ENCODE results near the gene NPB.

Gene NPB

GRCh38 chr17:81902653-81903414 lies 796 bp downstream of the NPB start:
- TF ChIP-seq CTCF (IDR thresholded peaks at IDR 0.05; ENCODE audit: low read depth, low read length, poor library complexity, severe bottlenecking) (no peak), EZH2phosphoT487 (IDR thresholded peaks at IDR 0.05; ENCODE audit: borderline replicate concordance, low read length) (no peak)
- Histone ChIP-seq H3K9me3 (ENCODE audit: control insufficient read depth, insufficient read depth, low read length) (no peaks in the 10 kb centered on the region), H3K9me2 (replicated peaks; ENCODE audit: control insufficient read depth, low read length) (no peaks in the 10 kb centered on the region), H3K36me3 (ENCODE audit: control insufficient read depth, low read length) (peaks cover 55% of the 10 kb centered on the region), H3K27ac (ENCODE audit: low read depth, low read length) (no peak overlapping the region), H3K4me1 (ENCODE audit: control insufficient read depth, low read length) (no peaks in the 10 kb centered on the region; the same call in 1 of the 2 replicates), H4K20me1 (ENCODE audit: control insufficient read depth, insufficient read depth, low read depth, low read length) (peaks cover 4% of the 10 kb centered on the region; the same call in 1 of the 2 replicates), H3F3A (ENCODE audit: control insufficient read depth, insufficient read depth) (no peaks in the 10 kb centered on the region), H3K4me3 (ENCODE audit: low read length) (no peak overlapping the region), H3K4me2 (ENCODE audit: low read length) (peak overlapping the region; percentile 14; the same call in 1 of the 2 replicates), H3K27me3 (ENCODE audit: control insufficient read depth, low read length) (peaks cover 2% of the 10 kb centered on the region), H3K79me2 (ENCODE audit: control insufficient read depth, low read length) (no peaks in the 10 kb centered on the region)

DNA sequence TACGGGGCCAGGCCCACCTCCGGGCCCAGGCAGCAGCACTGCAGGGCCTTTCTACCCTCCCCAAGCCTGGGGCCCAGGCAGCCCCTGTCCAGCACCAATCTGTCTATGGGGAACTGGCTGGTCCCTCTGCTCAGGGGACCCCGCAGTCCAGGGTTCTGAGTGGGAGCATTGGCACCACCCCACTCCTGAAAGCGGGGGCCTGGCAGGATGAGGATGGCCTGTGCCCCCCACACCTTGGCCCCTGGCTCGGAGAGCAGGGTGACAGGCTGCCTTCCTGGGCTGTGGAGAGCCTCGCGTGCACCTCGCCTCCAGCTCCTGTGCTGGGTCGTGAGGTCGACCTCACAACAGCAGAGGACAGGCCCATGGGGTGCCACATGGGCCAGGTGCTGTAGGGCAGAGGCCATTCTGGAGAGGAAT lies 1.4 kb downstream of the NPB start:
- Histone ChIP-seq H3K9me3 (ENCODE audit: control insufficient read depth, insufficient read depth, low read length) (no peaks in the 10 kb centered on the region), H3F3A (ENCODE audit: control insufficient read depth, insufficient read depth) (no peaks in the 10 kb centered on the region), H3K4me1 (ENCODE audit: control insufficient read depth, low read length) (no peaks in the 10 kb centered on the region; the same call in 1 of the 2 replicates), H3K4me3 (ENCODE audit: low read length) (no peak overlapping the region), H3K36me3 (ENCODE audit: control insufficient read depth, low read length) (peaks cover 55% of the 10 kb centered on the region), H3K79me2 (ENCODE audit: control insufficient read depth, low read length) (no peaks in the 10 kb centered on the region), H4K20me1 (ENCODE audit: control insufficient read depth, insufficient read depth, low read depth, low read length) (peaks cover 4% of the 10 kb centered on the region; the same call in 1 of the 2 replicates), H3K9me2 (replicated peaks; ENCODE audit: control insufficient read depth, low read length) (no peaks in the 10 kb centered on the region), H3K4me2 (ENCODE audit: low read length) (no peak overlapping the region), H3K27ac (ENCODE audit: low read depth, low read length) (no peak overlapping the region), H3K27me3 (ENCODE audit: control insufficient read depth, low read length) (peaks cover 2% of the 10 kb centered on the region)
- TF ChIP-seq CTCF (IDR thresholded peaks at IDR 0.05; ENCODE audit: low read depth, low read length, poor library complexity, severe bottlenecking) (no peak), EZH2phosphoT487 (IDR thresholded peaks at IDR 0.05; ENCODE audit: borderline replicate concordance, low read length) (no peak)

DNA sequence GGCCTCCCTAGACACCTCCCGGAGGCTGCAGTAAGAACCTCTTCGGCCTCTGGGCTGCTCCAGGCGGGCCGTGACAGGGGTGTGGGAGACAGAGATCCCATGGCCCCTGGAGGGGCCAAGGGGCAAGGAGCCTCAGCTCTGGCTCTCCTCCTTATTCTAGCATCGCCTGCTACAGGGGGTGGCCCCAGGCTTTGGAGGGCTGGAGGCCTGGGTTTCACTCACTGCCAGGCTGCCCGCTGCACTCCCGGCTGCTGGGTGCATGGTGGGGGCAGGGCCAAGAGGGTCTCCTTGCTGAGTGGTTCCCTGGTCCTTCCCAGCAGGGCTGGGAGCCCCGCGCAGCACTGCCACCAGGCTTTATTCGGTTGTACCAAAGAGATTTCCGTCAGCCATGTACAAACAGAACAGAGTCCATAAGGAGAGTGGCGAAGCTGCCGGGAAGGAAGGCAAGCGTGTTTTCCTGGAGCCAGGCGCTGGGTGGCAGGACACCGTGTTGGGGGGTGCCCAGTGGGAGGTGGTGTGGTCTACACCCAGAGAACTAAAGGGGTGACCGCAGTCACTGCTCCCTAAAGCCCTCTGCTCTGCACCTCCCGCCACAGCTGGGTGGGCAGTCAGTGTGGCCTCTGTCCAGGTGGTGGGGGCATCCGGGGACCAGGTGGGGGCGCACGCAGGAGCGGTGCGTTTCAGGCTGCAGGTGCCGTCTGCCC lies 2.0 kb downstream of the NPB start:
- Histone ChIP-seq H3K4me3 (ENCODE audit: low read length) (no peak overlapping the region), H3K27me3 (ENCODE audit: control insufficient read depth, low read length) (peaks cover 2% of the 10 kb centered on the region), H3K79me2 (ENCODE audit: control insufficient read depth, low read length) (no peaks in the 10 kb centered on the region), H3F3A (ENCODE audit: control insufficient read depth, insufficient read depth) (no peaks in the 10 kb centered on the region), H4K20me1 (ENCODE audit: control insufficient read depth, insufficient read depth, low read depth, low read length) (peaks cover 4% of the 10 kb centered on the region; the same call in 1 of the 2 replicates), H3K4me2 (ENCODE audit: low read length) (no peak overlapping the region), H3K9me2 (replicated peaks; ENCODE audit: control insufficient read depth, low read length) (no peaks in the 10 kb centered on the region), H3K4me1 (ENCODE audit: control insufficient read depth, low read length) (no peaks in the 10 kb centered on the region; the same call in 1 of the 2 replicates), H3K27ac (ENCODE audit: low read depth, low read length) (no peak overlapping the region), H3K36me3 (ENCODE audit: control insufficient read depth, low read length) (peaks cover 54% of the 10 kb centered on the region), H3K9me3 (ENCODE audit: control insufficient read depth, insufficient read depth, low read length) (no peaks in the 10 kb centered on the region)
- no peak for TF ChIP-seq CTCF (IDR thresholded peaks at IDR 0.05; ENCODE audit: low read depth, low read length, poor library complexity, severe bottlenecking)
- TF ChIP-seq EZH2phosphoT487 (IDR thresholded peaks at IDR 0.05; ENCODE audit: borderline replicate concordance, low read length), result no peak

Measured in DOHH2 (cell line).